GM10266 (cell line): Measurements from ENCODE around the gene NPHS1.
"Not testable (repeated sequence)": the region's sequence is repeated elsewhere in the genome, so short reads cannot be mapped to it uniquely, and the experiment has no call there.

Experiments
- DNase-seq: peaks from one replicate; pipeline ENCODE4 v3.0.0; 2012; ENCODE audit errors: extremely low spot score
- TF ChIP-seq, protein P1 (sequence below): IDR thresholded peaks from 2 replicates; pipeline ENCODE4 v1.5.1; 2012; ENCODE audit warnings: mild to moderate bottlenecking, low read depth; ENCODE audit not compliant: control insufficient read depth, insufficient read depth; ENCODE audit errors: missing control alignments

The NPHS1 gene

DNA sequence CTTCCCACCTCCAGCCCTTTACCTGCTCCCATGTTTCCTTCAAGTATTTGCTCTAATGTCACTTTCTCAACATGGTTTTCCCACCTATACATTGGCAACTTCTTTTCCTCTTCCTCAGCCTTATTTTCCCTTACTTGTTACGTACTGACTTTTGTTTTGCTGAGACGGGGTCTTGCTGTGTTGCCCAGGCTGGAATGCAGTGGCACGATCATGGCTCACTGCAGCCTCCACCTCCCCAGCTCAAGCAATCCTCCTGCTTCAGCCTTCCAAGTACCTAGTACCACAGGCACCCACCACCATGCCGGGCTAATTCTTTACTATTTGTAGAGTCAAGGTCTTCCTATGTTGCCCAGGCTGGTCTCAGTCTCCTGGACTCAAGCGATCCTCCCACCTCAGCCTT is 44.7 kb downstream of the NPHS1 start:
- TF ChIP-seq, protein P1, sequence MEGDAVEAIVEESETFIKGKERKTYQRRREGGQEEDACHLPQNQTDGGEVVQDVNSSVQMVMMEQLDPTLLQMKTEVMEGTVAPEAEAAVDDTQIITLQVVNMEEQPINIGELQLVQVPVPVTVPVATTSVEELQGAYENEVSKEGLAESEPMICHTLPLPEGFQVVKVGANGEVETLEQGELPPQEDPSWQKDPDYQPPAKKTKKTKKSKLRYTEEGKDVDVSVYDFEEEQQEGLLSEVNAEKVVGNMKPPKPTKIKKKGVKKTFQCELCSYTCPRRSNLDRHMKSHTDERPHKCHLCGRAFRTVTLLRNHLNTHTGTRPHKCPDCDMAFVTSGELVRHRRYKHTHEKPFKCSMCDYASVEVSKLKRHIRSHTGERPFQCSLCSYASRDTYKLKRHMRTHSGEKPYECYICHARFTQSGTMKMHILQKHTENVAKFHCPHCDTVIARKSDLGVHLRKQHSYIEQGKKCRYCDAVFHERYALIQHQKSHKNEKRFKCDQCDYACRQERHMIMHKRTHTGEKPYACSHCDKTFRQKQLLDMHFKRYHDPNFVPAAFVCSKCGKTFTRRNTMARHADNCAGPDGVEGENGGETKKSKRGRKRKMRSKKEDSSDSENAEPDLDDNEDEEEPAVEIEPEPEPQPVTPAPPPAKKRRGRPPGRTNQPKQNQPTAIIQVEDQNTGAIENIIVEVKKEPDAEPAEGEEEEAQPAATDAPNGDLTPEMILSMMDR, result no peak
- DNase-seq, result no peak

GRCh38 chr19:35806597-35806996 is 45.7 kb downstream of the NPHS1 start:
- DNase-seq, result no peak
- TF ChIP-seq, protein P1, result no peak

GRCh38 chr19:35805526-35806102 is 46.7 kb downstream of the NPHS1 start:
- TF ChIP-seq, protein P1, result no peak

GRCh38 chr19:35801828-35802227 is 50.5 kb downstream of the NPHS1 start:
- DNase-seq, result no peak
- TF ChIP-seq, protein P1, result no peak

More at GRCh38 chr19:35805526-35806102, 46.7 kb downstream of the NPHS1 start:
- no peak for DNase-seq

GRCh38 chr19:35797663-35798062 is 54.6 kb downstream of the NPHS1 start:
- no peak for DNase-seq
- TF ChIP-seq, protein P1, result no peak

DNA sequence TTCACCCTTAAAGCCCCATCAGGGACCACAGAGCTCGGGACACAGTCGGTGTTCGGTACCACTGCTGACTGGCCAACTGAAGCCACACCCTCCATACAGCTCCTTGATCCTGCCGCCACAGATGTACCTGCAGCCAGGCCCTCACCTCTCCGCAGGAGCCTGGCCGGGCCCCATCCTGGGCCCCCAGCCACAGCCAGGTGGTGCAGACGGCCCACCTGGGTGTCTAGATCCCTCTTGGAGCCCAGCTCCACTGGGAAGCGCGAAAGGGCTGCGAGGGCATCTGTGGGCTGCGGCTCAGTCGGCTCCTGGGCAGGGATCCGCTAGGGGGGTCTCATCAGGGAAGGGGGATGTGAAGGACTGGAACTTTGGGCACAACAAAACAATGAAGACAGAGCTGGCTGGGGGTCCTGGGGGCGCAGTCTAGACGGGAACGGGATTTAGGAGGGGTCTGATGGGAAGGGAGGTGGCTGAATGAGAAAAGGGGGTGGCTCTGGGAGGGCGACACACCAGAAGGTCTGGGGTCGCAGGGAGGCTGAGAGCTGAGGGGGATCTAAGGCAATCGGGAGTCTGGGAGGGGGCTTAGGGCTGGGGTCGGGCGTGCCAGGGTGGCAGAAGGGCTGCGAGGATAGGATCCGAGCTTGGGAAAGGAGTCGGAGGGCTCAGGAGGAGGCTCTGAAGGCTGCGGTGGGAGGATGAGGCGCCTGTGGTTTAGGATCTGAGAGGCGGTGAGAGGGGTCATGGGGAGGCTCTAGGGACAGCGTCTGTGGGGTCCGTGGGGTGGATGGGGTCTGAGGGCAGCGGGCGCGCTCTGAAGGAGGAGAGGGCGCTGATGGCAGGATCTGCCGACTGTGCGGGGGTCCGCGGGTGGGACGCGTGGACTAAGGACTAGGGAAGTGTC is 55.4 kb downstream of the NPHS1 start:
- TF ChIP-seq, protein P1, result no peak
- DNase-seq, result no peak

DNA sequence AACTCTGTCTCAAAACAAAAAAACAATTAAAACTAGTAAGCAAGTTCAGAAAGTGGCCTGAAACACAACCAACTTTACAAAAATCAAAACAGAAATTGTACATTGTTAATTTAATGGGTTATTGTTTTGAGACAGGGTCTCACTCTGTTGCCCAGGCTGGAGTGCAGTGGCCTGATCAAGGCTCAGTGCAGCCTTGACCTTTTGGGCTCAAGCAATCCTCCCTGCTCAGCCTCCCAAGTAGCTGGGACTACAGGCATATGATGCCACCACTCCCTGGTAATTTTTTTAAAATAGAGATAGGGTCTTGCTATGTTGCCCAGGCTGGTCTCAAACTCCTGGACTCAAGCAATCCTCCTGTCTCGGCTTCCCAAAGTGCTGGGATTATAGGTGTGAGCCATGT is 56.7 kb downstream of the NPHS1 start:
- not testable (repeated sequence) for DNase-seq
